Lung (tissue), 12 donors: ENCODE data around the gene OSBPL3. TPM values are rescaled to one million over a fixed set of nuclear protein-coding genes. Genes with fewer than 3 reads are reported as not detected.

Source experiments
- ATAC-seq: fragments of 200-7000 bp; cut with Tn5 transposase; one replicate; pipeline ENCODE4 v1.9.1; 2020; ENCODE audit warnings: moderate number of reproducible peaks; ENCODE audit not compliant: insufficient read depth, low FRiP score
- DNase-seq, 3 donors: peaks; one replicate each; pipeline ENCODE4 v3.0.0-alpha.2; 2013 to 2017
- H3K27ac ChIP-seq, 2 donors: one replicate each; pipeline ENCODE4 v1.5.1; 2013; ENCODE audit warnings: mild to moderate bottlenecking in 2 of 2, moderate library complexity in 2 of 2, control low read depth in 1 of 2, inconsistent platforms in 1 of 2, low read depth in 1 of 2, low read length in 1 of 2
- H3K27me3 ChIP-seq, 3 donors: one replicate each; pipeline ENCODE4 v1.5.1; 2013; ENCODE audit warnings: low read length in 2 of 3; ENCODE audit not compliant: control insufficient read depth in 3 of 3, insufficient read depth in 3 of 3
- H3K36me3 ChIP-seq, 4 donors: one replicate each; pipeline ENCODE4 v1.5.1; 2013; ENCODE audit warnings: low read length in 4 of 4, mild to moderate bottlenecking in 1 of 4, moderate library complexity in 1 of 4; ENCODE audit not compliant: control insufficient read depth in 4 of 4, insufficient read depth in 4 of 4
- H3K4me1 ChIP-seq, 5 donors: one replicate each; pipeline ENCODE4 v1.5.1; 2013; ENCODE audit warnings: low read length in 5 of 5, mild to moderate bottlenecking in 2 of 5, moderate library complexity in 1 of 5; ENCODE audit not compliant: control insufficient read depth in 5 of 5, insufficient read depth in 5 of 5
- H3K4me3 ChIP-seq: one replicate; pipeline ENCODE4 v1.5.1; 2013; ENCODE audit warnings: mild to moderate bottlenecking, control low read depth, moderate library complexity
- H3K9ac ChIP-seq, 2 donors: one replicate each; pipeline ENCODE4 v1.5.1; 2013; ENCODE audit warnings: low read length in 2 of 2, control low read depth in 1 of 2; ENCODE audit not compliant: insufficient read depth in 1 of 2
- H3K9me3 ChIP-seq, 4 donors: one replicate each; pipeline ENCODE4 v1.5.1; 2013; ENCODE audit warnings: low read length in 3 of 4, mild to moderate bottlenecking in 1 of 4, moderate library complexity in 1 of 4; ENCODE audit not compliant: control insufficient read depth in 4 of 4, insufficient read depth in 3 of 4
- WGBS, 2 donors: extraction: QIAGEN DNeasy Blood & Tissue Kit; methylation state at CpG; one replicate each; pipeline ENCODE4 v1.1.7; 2013; 5-methylcytosine and 5-hydroxymethylcytosine counted together
- polyA plus RNA-seq, 2 donors: library from polyadenylated mRNA; stranded (reverse); fragments of 200-250 nt; gene quantifications; one replicate each; pipeline ENCODE4 v1.2.1, GENCODE V29; 2013
- total RNA-seq, 2 donors: library from RNA; depleted of rRNA in 1 of 2; stranded (reverse); fragments of >200 nt in 1 of 2; gene quantifications; one replicate each; pipeline ENCODE4 v1.2.1, GENCODE V29; 2014 to 2021
- TF ChIP-seq, protein P1 (sequence below): IDR thresholded peaks from 2 replicates; pipeline ENCODE4 v1.5.1; 2012; ENCODE audit warnings: mild to moderate bottlenecking; ENCODE audit errors: control extremely low read depth, extremely low read depth
- donor health status: control.
- donor health status: control.
- donor health status: Bipolar disorder and iron deficiency.
- donor health status: healthy.
- donor health status: DM: yes; HTN: yes; CAD: no.

OSBPL3 gene
- total and polyA plus RNA-seq, 4 donors: 8.6 to 32.0 (median 20.4) TPM

DNA sequence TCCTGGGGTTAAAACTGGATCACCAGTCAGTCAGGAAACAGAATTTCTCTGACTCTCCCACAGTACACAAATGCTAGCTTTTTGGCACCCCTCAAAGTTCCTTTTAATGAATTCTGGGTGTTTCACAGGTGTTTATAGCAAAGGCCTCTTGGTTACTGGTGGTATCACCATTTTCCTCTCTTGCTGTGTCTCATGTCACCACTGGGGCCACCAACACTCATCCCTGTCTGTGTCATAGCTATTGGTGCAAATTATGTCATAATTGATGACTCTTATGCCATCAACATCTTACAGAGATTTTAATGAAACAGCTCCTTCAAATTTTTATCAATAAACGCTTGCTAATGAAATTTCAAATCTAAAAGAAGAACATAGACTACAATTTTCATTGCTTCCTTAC is 27.7 kb upstream of the OSBPL3 start:
- Histone ChIP-seq H3K36me3 (no peaks in the 10 kb centered on the region), H3K4me3 (no peak overlapping the region), H3K9ac (no peak overlapping the region), H3K4me1 (no peaks in the 10 kb centered on the region), H3K27ac (no peak overlapping the region), H3K27me3 (no peaks in the 10 kb centered on the region), H3K9me3 (peaks cover 0 to 4% (median 0%) of the 10 kb centered on the region in 4 donors)
- TF ChIP-seq, protein P1, sequence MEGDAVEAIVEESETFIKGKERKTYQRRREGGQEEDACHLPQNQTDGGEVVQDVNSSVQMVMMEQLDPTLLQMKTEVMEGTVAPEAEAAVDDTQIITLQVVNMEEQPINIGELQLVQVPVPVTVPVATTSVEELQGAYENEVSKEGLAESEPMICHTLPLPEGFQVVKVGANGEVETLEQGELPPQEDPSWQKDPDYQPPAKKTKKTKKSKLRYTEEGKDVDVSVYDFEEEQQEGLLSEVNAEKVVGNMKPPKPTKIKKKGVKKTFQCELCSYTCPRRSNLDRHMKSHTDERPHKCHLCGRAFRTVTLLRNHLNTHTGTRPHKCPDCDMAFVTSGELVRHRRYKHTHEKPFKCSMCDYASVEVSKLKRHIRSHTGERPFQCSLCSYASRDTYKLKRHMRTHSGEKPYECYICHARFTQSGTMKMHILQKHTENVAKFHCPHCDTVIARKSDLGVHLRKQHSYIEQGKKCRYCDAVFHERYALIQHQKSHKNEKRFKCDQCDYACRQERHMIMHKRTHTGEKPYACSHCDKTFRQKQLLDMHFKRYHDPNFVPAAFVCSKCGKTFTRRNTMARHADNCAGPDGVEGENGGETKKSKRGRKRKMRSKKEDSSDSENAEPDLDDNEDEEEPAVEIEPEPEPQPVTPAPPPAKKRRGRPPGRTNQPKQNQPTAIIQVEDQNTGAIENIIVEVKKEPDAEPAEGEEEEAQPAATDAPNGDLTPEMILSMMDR: no peak
- ATAC-seq (no peak), DNase-seq (no peak)
- WGBS, 2 donors: 94 to 96% methylated on average over 1 of the region's 1 CpG

DNA sequence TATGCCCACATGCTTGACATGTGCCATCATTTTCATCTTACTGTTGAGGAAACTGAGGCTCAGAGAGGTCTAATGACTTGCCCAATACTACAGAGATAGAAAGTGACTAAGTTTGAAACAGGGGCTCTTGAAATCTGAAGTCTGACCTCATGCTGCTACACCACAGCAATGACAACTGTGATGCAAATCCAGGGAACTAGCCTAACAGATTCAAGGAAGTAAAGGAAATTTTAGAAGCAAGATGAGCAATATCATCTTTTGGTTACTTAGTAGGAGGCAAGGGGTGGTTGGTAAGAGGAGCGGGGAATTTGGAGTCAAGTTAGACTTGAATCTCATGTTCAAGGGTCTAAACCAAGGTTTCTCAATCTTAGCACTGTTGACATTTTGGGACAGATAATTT is 26.3 kb upstream of the OSBPL3 start:
- H3K27me3 ChIP-seq: no peaks in the 10 kb centered on the region
- DNase-seq: no peak
- no peak for ATAC-seq
- no peaks in the 10 kb centered on the region for H3K4me1 ChIP-seq
- H3K9me3 ChIP-seq: peaks cover 0 to 5% (median 0%) of the 10 kb centered on the region in 4 donors
- 54 to 57% methylated on average over 1 of the region's 1 CpG for WGBS, 2 donors
- no peak overlapping the region for H3K4me3 ChIP-seq
- TF ChIP-seq, protein P1: no peak
- no peak overlapping the region for H3K27ac ChIP-seq
- no peaks in the 10 kb centered on the region for H3K36me3 ChIP-seq
- H3K9ac ChIP-seq: no peak overlapping the region

DNA sequence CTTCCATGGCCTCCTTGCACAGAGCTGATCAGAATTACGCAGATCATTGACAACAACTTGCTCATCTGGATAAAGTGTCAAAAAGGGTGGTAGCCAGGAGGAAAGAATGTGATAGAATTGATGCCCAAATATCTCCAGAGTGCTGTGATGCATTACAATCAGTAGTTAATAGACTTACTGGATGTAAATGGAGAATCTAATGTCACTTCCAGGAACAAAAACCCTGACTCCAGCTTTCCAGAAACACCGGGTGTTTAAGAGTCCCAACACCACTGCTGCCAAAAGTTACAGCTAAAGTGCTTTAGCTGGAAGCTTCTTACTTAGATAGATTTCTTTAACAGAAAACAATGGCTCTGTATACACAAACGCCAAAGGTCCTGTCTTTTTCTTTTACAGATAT is 25.7 kb upstream of the OSBPL3 start:
- Histone ChIP-seq H3K36me3 (no peaks in the 10 kb centered on the region), H3K9ac (no peak overlapping the region), H3K4me3 (no peak overlapping the region), H3K4me1 (no peaks in the 10 kb centered on the region), H3K27ac (no peak overlapping the region), H3K27me3 (no peaks in the 10 kb centered on the region), H3K9me3 (peaks cover 0 to 5% (median 0%) of the 10 kb centered on the region in 4 donors)
- TF ChIP-seq, protein P1: no peak
- DNase-seq: no peak
- 82 to 87% methylated on average over 3 of the region's 3 CpGs for WGBS, 2 donors
- ATAC-seq: no peak

DNA sequence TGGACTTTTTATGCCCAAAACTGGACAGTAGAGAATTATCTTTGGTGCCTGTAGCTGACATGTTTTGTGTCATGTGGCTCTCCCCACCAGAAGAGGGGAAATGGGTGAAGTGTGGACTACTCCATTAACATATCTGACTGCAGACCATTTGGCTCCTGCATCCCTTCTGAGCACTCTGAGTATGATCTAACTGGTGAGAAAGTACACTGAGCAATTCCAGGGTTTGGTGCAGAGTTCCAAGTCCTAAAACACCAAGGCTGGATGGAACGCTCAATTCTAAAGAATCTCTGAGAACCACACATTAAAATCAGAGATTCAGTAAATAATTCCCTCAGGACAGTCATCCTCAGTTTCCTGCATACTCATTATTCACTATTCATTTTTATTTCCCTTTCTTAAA is 22.8 kb upstream of the OSBPL3 start:
- H3K27me3 ChIP-seq: no peaks in the 10 kb centered on the region
- peaks cover 0 to 2% (median 0%) of the 10 kb centered on the region in 4 donors for H3K9me3 ChIP-seq
- H3K9ac ChIP-seq: no peak overlapping the region
- no peak overlapping the region for H3K4me3 ChIP-seq
- H3K4me1 ChIP-seq: no peaks in the 10 kb centered on the region
- no peak overlapping the region for H3K27ac ChIP-seq
- no peak for DNase-seq
- H3K36me3 ChIP-seq: no peaks in the 10 kb centered on the region
- no peak for ATAC-seq
- TF ChIP-seq, protein P1: no peak
- 80 to 84% methylated on average over 1 of the region's 1 CpG for WGBS, 2 donors
